ENCODE results near the gene PHACTR1. TPM values are rescaled to one million over a fixed set of nuclear protein-coding genes. Genes with fewer than 3 reads are reported as not detected.

Gene PHACTR1
- total RNA-seq, 1 experiment from 2014 or later = 2.6 TPM

- intact Hi-C loops (cut with micrococcal nuclease; ENCODE audit: unreplicated experiment) = no loop called here
- DNase-seq (ENCODE audit: low spot score) = no peak
- TF ChIP-seq, protein P1, sequence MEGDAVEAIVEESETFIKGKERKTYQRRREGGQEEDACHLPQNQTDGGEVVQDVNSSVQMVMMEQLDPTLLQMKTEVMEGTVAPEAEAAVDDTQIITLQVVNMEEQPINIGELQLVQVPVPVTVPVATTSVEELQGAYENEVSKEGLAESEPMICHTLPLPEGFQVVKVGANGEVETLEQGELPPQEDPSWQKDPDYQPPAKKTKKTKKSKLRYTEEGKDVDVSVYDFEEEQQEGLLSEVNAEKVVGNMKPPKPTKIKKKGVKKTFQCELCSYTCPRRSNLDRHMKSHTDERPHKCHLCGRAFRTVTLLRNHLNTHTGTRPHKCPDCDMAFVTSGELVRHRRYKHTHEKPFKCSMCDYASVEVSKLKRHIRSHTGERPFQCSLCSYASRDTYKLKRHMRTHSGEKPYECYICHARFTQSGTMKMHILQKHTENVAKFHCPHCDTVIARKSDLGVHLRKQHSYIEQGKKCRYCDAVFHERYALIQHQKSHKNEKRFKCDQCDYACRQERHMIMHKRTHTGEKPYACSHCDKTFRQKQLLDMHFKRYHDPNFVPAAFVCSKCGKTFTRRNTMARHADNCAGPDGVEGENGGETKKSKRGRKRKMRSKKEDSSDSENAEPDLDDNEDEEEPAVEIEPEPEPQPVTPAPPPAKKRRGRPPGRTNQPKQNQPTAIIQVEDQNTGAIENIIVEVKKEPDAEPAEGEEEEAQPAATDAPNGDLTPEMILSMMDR (conservative IDR thresholded peaks at IDR 0.05; ENCODE audit: low read depth, low read length) = no peak
- no peak for TF ChIP-seq EZH2 (IDR thresholded peaks at IDR 0.05; ENCODE audit: borderline replicate concordance, low read depth, low read length, poor library complexity, severe bottlenecking)
- no TSS peak for BruUV-seq (replicated peaks)
- no peak overlapping the region for H3K27ac ChIP-seq (ENCODE audit: low read depth, low read length, poor library complexity, severe bottlenecking)
- peaks cover 35% of the 10 kb centered on the region for H3K27me3 ChIP-seq (replicated peaks; ENCODE audit: insufficient read depth, low read depth, low read length, poor library complexity)
- ChIA-PET CTCF (no interaction called here), POLR2A (ENCODE audit: low non-redundant PET) (no interaction called here)
- H3K36me3 ChIP-seq (ENCODE audit: insufficient read depth, low read length, poor library complexity, severe bottlenecking) = no peaks in the 10 kb centered on the region
- H3K9me3 ChIP-seq (ENCODE audit: low read depth, low read length, poor library complexity, severe bottlenecking) = no peaks in the 10 kb centered on the region
- H3K4me1 ChIP-seq (ENCODE audit: insufficient read depth, low read length, poor library complexity, severe bottlenecking) = no peaks in the 10 kb centered on the region
- no peak overlapping the region for H3K4me3 ChIP-seq (ENCODE audit: low read depth, low read length, poor library complexity, severe bottlenecking)
Measured at GRCh38 chr6:12798326-12798725, 81.8 kb downstream of the PHACTR1 start.

DNA sequence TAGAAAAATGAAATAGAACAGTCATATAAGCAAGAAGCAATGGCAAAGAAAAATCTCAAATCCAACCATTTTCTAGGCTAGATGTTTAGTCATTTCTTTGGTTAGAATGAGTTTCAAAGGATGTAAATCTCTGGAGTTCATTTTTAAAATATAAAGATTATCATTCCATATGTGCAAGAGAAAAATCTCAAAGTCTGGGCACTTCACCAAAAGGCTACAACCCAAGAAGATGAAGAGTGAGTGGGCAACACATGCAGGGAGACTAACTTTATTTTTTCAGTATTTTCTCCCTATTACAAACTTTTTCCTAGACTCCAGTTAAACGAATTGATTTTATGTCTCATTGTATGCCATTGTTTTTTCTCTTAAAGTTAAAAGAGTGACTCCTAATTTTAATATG lies 83.6 kb downstream of the PHACTR1 start:
- Histone ChIP-seq H3K4me3 (ENCODE audit: low read depth, low read length, poor library complexity, severe bottlenecking) (no peak overlapping the region), H3K27me3 (replicated peaks; ENCODE audit: insufficient read depth, low read depth, low read length, poor library complexity) (peaks cover 35% of the 10 kb centered on the region), H3K36me3 (ENCODE audit: insufficient read depth, low read length, poor library complexity, severe bottlenecking) (no peaks in the 10 kb centered on the region), H3K4me1 (ENCODE audit: insufficient read depth, low read length, poor library complexity, severe bottlenecking) (no peaks in the 10 kb centered on the region), H3K9me3 (ENCODE audit: low read depth, low read length, poor library complexity, severe bottlenecking) (no peaks in the 10 kb centered on the region), H3K27ac (ENCODE audit: low read depth, low read length, poor library complexity, severe bottlenecking) (no peak overlapping the region)
- CTCF ChIA-PET = no interaction called here
- intact Hi-C loops (cut with micrococcal nuclease; ENCODE audit: unreplicated experiment) = no loop called here
- POLR2A ChIA-PET (ENCODE audit: low non-redundant PET) = no interaction called here
- TF ChIP-seq EZH2 (IDR thresholded peaks at IDR 0.05; ENCODE audit: borderline replicate concordance, low read depth, low read length, poor library complexity, severe bottlenecking) = no peak
- TF ChIP-seq, protein P1 (conservative IDR thresholded peaks at IDR 0.05; ENCODE audit: low read depth, low read length) = no peak
- BruUV-seq (replicated peaks) = no TSS peak
- DNase-seq (ENCODE audit: low spot score) = no peak

DNA sequence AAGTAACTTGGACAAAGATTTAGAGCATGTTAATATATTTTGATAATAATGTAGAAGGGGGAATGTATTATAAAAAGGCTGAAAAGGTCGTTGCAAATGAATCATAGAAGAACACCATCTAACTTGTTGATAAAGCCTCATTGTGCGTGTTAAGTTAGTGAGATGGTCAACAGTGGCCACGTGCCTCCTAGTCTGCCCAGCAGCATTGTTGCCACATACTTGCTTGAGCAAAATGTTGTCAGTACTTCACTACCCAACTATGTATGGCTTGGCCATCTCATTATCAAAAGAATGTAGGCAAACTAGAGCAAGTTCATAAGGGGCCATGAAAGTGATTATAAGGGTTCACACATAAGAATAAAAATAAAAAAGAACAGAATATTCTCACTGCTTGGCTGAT lies 84.6 kb downstream of the PHACTR1 start:
- BruUV-seq (replicated peaks) = no TSS peak
- CTCF ChIA-PET = no interaction called here
- H3K9me3 ChIP-seq (ENCODE audit: low read depth, low read length, poor library complexity, severe bottlenecking) = no peaks in the 10 kb centered on the region
- no peak overlapping the region for H3K27ac ChIP-seq (ENCODE audit: low read depth, low read length, poor library complexity, severe bottlenecking)
- intact Hi-C loops (cut with micrococcal nuclease; ENCODE audit: unreplicated experiment) = no loop called here
- H3K4me3 ChIP-seq (ENCODE audit: low read depth, low read length, poor library complexity, severe bottlenecking) = no peak overlapping the region
- POLR2A ChIA-PET (ENCODE audit: low non-redundant PET) = no interaction called here
- TF ChIP-seq EZH2 (IDR thresholded peaks at IDR 0.05; ENCODE audit: borderline replicate concordance, low read depth, low read length, poor library complexity, severe bottlenecking) = no peak
- TF ChIP-seq, protein P1 (conservative IDR thresholded peaks at IDR 0.05; ENCODE audit: low read depth, low read length) = no peak
- H3K27me3 ChIP-seq (replicated peaks; ENCODE audit: insufficient read depth, low read depth, low read length, poor library complexity) = peaks cover 36% of the 10 kb centered on the region
- no peaks in the 10 kb centered on the region for H3K4me1 ChIP-seq (ENCODE audit: insufficient read depth, low read length, poor library complexity, severe bottlenecking)
- no peak for DNase-seq (ENCODE audit: low spot score)
- no peaks in the 10 kb centered on the region for H3K36me3 ChIP-seq (ENCODE audit: insufficient read depth, low read length, poor library complexity, severe bottlenecking)
